Fibroblast of pulmonary artery (primary cell): ENCODE results near the gene TTLL11.
"Not testable (repeated sequence)": the region's sequence is repeated elsewhere in the genome, so short reads cannot be mapped to it uniquely, and the experiment has no call there.

Source experiments
- DNase-seq: peaks from one replicate; pipeline ENCODE4 v3.0.0-alpha.2; 2010; ENCODE audit warnings: low read depth
- H3K4me3 ChIP-seq: replicated peaks from 2 replicates; pipeline ENCODE4 v1.5.1; 2011; ENCODE audit warnings: low read depth, mild to moderate bottlenecking, control low read depth, low read length, moderate library complexity
- TF ChIP-seq, protein P1 (sequence below): IDR thresholded peaks from 2 replicates; pipeline ENCODE4 v1.5.1; 2011; ENCODE audit warnings: mild to moderate bottlenecking, control low read depth, low read length, inconsistent platforms; ENCODE audit errors: missing control alignments

TTLL11 gene

DNA sequence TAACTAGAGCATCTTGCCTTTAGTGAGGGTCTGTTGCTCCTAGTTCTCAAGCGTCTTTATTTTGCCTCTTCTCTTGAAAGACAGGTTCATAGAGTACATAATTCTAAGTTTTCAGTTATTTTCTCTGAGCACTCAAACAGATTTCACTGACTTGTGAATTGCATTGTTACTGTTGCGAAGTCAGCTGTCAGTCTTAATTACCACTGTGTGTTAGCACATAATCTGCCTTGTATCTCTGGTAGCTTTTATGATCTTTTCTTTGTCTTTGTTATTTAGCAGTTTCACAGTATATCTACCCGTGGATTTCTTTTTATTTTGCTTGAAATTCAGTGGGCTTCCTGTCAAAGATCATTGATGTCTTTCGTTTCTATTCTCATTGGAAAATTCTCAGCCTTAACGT lies 192.9 kb downstream of the TTLL11 start:
- DNase-seq = no peak
- H3K4me3 ChIP-seq = no peak overlapping the region
- TF ChIP-seq, protein P1, sequence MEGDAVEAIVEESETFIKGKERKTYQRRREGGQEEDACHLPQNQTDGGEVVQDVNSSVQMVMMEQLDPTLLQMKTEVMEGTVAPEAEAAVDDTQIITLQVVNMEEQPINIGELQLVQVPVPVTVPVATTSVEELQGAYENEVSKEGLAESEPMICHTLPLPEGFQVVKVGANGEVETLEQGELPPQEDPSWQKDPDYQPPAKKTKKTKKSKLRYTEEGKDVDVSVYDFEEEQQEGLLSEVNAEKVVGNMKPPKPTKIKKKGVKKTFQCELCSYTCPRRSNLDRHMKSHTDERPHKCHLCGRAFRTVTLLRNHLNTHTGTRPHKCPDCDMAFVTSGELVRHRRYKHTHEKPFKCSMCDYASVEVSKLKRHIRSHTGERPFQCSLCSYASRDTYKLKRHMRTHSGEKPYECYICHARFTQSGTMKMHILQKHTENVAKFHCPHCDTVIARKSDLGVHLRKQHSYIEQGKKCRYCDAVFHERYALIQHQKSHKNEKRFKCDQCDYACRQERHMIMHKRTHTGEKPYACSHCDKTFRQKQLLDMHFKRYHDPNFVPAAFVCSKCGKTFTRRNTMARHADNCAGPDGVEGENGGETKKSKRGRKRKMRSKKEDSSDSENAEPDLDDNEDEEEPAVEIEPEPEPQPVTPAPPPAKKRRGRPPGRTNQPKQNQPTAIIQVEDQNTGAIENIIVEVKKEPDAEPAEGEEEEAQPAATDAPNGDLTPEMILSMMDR = no peak

DNA sequence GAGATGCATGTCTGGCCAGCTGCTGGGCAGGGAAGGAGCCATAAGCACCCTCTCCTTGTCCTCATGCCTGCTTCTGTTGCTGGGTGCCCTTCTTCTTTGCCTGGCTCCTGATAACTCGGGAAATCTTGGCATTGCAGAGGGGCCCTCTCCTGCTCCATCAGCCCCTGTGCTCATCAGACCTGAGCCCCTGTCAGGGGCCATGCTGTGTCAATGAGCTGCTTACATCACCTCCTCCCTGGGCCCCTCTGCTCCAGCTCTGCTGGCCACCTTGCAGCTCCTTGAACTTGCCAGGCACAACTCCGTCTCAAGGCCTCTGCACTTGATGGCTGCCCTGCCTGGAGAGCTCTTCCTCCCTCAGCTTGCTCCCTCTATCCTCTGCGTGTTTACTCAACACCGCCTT lies 194.3 kb downstream of the TTLL11 start:
- no peak for DNase-seq
- TF ChIP-seq, protein P1 = no peak
- no peak overlapping the region for H3K4me3 ChIP-seq

GRCh38 chr9:121897140-121897539 lies 196.0 kb downstream of the TTLL11 start:
- H3K4me3 ChIP-seq = no peak overlapping the region
- TF ChIP-seq, protein P1 = no peak
- no peak for DNase-seq

- TF ChIP-seq, protein P1 = no peak
- DNase-seq = no peak
- H3K4me3 ChIP-seq = no peak overlapping the region
Observed at GRCh38 chr9:121896545-121896943, 196.6 kb downstream of the TTLL11 start.

DNA sequence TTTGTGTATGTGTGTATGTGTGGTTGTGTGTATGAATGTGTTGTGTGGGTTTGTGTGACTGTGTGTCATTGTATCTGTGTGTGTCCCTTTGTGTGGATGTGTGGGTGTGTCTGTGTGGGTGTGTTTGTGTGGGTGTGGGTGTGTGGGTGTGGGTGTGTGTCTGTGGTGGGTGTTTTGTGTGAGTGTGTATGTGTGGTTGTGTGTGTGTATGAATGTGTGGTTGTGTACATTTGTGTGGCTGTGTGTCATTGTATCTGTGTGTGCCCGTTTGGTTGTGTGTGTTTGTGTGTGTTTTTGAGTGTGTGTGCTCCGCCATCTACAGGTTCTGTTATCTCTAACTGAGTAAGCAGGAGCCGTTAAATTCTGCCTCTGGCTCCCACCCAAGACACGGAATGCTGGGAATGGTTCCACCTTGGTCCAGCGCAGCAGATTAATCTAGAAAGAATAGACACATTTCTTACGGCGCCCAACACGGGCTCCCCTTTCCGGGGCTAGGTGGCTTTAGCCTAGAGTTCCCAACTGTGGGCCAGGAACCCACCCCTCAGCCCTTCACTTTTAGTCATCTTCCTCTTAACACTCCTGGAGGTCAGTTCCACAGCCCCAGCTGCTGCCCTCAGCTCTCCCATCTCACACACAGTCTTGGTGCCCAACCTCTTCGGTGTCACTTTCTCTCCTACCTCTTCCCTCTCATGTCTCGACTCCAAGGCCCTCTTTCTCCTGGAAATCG lies 197.1 kb downstream of the TTLL11 start:
- TF ChIP-seq, protein P1 = no peak
- DNase-seq = peak; percentile 75
- no peak overlapping the region for H3K4me3 ChIP-seq

DNA sequence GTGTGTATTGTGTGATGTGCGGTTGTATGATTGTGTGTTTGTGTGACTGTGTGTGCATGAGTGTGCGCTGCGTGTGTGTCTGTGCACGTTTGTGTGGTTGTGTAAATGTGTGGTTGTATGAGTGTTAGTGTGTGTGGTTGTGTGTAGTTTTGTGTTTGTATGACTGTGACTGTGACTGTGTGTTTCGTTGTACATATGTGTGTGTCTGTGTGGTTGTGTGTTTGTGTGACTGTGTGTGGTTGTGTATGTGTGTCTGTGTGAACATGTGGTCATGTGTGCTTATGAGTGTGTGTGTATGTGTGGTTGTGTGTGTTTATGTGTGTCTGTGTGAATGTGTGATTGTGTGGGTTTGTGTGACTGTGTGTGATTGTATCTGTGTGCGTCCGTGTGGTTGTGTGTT lies 197.8 kb downstream of the TTLL11 start:
- no peak for DNase-seq
- no peak overlapping the region for H3K4me3 ChIP-seq
- TF ChIP-seq, protein P1 = no peak

- not testable (repeated sequence) for H3K4me3 ChIP-seq, DNase-seq
Observed at GRCh38 chr9:121894380-121894779, 198.7 kb downstream of the TTLL11 start.
